Smooth muscle cell of the umbilical artery (primary cell): Measurements from ENCODE around the gene OR10AD1. TPM values are rescaled to one million over a fixed set of nuclear protein-coding genes. Genes with fewer than 3 reads are reported as not detected.

ENCODE experiments used
- total RNA-seq: library from RNA; depleted of rRNA; stranded (reverse); fragments of >200 nt; gene quantifications from 2 replicates; pipeline ENCODE4 v1.2.3, GENCODE V29; 2014

OR10AD1 gene
- total RNA-seq, result not detected in 2 replicates

GRCh38 chr12:48203192-48203591, at the start of gene OR10AD1:
Gene OR10AD1, minus strand, starts transcription at chr12:48203292. Its CDS starts 0 bp downstream, at chr12:48203292.

GRCh38 chr12:48183091-48183875, 19.8 kb downstream of the OR10AD1 start, which contains the start of gene CCDC184:
Gene CCDC184, plus strand, starts transcription at chr12:48183644. Its CDS starts 479 bp downstream, at chr12:48184123.

GRCh38 chr12:48157018-48157888, 45.8 kb downstream of the OR10AD1 start, which contains the start of gene ASB8:
Gene ASB8, minus strand, starts transcription at chr12:48157515. Its CDS starts 4,019 bp downstream, at chr12:48153496.

Other genes with a start within 250 kb of the OR10AD1 start
- gene TMEM106C, start 239.7 kb downstream of the OR10AD1 start, total RNA-seq, result 95.4 and 115 TPM in 2 replicates
- 0.18 TPM in 1 of 2 replicates, not detected in the other for gene COL2A1, start 198.8 kb downstream of the OR10AD1 start, total RNA-seq
- 13.7 and 14.7 TPM in 2 replicates for gene SENP1, start 97.2 kb downstream of the OR10AD1 start, total RNA-seq
- gene PFKM, start 83.9 kb downstream of the OR10AD1 start, total RNA-seq, result 97.2 and 108 TPM in 2 replicates
- 12.1 and 13.7 TPM in 2 replicates for gene ASB8, start 45.8 kb downstream of the OR10AD1 start, total RNA-seq
- gene CCDC184, start 19.6 kb downstream of the OR10AD1 start, total RNA-seq, result 0.89 and 1.6 TPM in 2 replicates
- 10.2 and 17.8 TPM in 2 replicates for gene ZNF641, start 147.6 kb upstream of the OR10AD1 start, total RNA-seq